Epithelial cell of proximal tubule (primary cell): ENCODE measurements around the gene IL27RA. TPM values are rescaled to one million over a fixed set of nuclear protein-coding genes. Genes with fewer than 3 reads are reported as not detected.

Source experiments
- DNase-seq: peaks from one replicate; pipeline ENCODE4 v3.0.0-alpha.2; 2011; ENCODE audit warnings: low read depth
- H3K4me3 ChIP-seq: 2 replicates; pipeline ENCODE4 v1.5.1; 2011; ENCODE audit warnings: low read depth, mild to moderate bottlenecking, low read length
- total RNA-seq: library from RNA; depleted of rRNA; stranded (reverse); fragments of >200 nt; gene quantifications from 2 replicates; pipeline ENCODE4 v1.2.3, GENCODE V29; 2015
- TF ChIP-seq, protein P1 (sequence below): conservative IDR thresholded peaks from 2 replicates; pipeline ENCODE4 v1.5.1; 2012; ENCODE audit warnings: low read depth, mild to moderate bottlenecking, low read length

IL27RA gene
- total RNA-seq, 1 donor from 2014 or later = 10.1 TPM

DNA sequence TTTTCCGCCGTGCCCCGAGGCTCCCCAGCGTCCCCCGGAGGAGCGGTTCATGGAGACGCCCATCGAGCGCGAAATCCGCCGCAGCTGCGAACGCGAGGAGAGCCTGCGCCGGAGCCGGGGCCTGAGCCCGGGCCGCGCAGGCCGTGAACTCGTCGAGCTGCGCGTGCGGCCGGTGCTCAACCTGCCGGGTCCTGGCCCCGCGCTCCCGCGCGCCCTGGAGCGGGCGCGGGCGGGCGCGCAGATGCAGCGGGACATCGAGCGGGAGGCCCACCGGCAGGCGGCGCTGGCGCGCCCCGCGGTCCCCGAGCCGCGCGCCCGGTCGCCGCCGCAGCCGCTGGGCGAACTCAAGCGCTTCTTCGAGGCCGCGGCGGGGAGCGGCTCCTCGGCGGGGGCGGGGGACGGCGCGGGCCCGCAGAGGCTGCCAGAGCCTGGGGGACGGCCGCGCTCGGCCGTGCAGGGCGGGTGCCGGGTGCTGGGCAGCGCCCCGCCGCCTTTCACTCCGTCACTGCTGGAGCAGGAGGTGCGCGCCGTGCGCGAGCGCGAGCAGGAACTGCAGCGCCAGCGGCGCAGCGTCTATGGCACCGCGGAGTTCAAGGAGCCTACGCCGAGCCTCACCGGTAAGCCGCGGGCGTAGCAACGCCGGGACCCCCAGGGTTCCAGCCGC lies 41.8 kb downstream of the IL27RA start:
- H3K4me3 ChIP-seq = peak overlapping the region; percentile 85
- DNase-seq = no peak
- TF ChIP-seq, protein P1, sequence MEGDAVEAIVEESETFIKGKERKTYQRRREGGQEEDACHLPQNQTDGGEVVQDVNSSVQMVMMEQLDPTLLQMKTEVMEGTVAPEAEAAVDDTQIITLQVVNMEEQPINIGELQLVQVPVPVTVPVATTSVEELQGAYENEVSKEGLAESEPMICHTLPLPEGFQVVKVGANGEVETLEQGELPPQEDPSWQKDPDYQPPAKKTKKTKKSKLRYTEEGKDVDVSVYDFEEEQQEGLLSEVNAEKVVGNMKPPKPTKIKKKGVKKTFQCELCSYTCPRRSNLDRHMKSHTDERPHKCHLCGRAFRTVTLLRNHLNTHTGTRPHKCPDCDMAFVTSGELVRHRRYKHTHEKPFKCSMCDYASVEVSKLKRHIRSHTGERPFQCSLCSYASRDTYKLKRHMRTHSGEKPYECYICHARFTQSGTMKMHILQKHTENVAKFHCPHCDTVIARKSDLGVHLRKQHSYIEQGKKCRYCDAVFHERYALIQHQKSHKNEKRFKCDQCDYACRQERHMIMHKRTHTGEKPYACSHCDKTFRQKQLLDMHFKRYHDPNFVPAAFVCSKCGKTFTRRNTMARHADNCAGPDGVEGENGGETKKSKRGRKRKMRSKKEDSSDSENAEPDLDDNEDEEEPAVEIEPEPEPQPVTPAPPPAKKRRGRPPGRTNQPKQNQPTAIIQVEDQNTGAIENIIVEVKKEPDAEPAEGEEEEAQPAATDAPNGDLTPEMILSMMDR = no peak

- H3K4me3 ChIP-seq = peak overlapping the region; percentile 85
- no peak for DNase-seq
- TF ChIP-seq, protein P1 = peak; percentile 4
These were observed 42.6 kb downstream of the IL27RA start for GRCh38 chr19:14073925-14074838.

GRCh38 chr19:14078411-14078810 lies 46.8 kb downstream of the IL27RA start:
- no peak for DNase-seq
- no peak overlapping the region for H3K4me3 ChIP-seq

GRCh38 chr19:14080887-14081796 lies 49.6 kb downstream of the IL27RA start:
- TF ChIP-seq, protein P1 = no peak
- H3K4me3 ChIP-seq = peak overlapping the region; percentile 86
- DNase-seq = peak; percentile 97

More at GRCh38 chr19:14078411-14078810, 46.8 kb downstream of the IL27RA start:
- TF ChIP-seq, protein P1 = no peak

DNA sequence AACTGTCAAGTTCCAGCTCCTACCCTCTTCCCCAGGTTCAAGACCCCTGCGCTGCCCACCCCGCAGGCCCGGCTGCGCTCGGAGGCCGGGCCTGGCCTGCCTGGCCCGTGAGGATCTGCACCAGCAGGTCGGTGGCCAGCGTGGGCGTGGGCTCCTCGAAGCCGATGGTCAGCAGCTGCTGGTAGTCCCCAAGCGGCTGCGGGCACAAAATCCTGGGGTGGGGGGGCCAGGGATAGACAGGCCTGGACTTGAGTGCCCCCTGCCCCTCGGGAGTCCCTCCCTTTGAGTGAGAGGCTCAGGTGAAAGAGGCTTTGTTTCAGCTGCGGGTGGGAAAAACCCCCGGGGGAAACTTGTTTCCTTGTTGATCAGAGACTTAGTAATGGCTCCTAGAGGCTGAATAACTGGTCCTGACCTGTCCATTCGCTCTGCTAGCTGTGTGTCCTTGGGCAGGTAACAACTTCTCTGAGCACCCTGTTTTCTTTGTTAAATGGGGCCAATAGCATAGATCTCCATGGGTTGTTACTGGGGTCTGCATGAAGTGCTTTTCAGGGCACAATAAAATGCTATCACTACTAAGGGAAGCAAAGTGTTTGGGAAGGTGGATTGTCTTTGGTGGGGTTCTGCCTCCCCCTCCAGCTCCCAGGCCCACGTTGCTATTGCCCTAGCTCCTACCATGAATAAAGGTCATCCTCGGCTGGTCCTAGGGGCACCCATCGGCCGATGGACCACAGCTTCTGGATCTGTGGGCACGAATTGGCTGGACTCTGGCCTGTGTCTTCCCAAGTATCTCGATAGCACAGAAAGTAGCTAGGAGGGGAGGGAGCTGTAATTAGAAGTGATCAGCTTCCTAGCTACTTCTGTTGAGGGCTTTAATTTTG lies 50.5 kb downstream of the IL27RA start:
- H3K4me3 ChIP-seq = peak overlapping the region; percentile 86
- TF ChIP-seq, protein P1 = no peak
- no peak for DNase-seq

DNA sequence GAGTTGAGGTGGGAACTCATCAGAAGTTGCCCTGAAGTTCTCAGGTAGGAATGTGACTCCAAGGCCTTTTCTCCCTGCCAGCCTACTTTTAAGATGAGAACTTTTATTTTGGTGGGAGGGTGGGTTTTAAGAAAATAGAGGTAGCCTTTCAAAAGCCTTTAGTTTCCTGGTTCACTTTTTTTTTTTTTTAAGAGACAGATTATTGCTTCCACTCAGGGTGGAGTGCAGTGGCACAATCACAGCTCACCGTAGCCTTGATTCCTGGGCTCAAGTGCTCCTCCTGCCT lies 51.1 kb downstream of the IL27RA start:
- peak overlapping the region; percentile 86 for H3K4me3 ChIP-seq
- TF ChIP-seq, protein P1 = no peak
- DNase-seq = no peak
